ENCODE results near the gene PRDM8. TPM values are rescaled to one million over a fixed set of nuclear protein-coding genes. Genes with fewer than 3 reads are reported as not detected.
A peak's percentile ranks its signal among the peaks of the same experiment; 100 is the strongest.

The PRDM8 gene
- total and polyA plus RNA-seq, 2 of the 4 experiments (the other 2 are of a cell fraction), result 5.7 to 15.8 TPM

DNA sequence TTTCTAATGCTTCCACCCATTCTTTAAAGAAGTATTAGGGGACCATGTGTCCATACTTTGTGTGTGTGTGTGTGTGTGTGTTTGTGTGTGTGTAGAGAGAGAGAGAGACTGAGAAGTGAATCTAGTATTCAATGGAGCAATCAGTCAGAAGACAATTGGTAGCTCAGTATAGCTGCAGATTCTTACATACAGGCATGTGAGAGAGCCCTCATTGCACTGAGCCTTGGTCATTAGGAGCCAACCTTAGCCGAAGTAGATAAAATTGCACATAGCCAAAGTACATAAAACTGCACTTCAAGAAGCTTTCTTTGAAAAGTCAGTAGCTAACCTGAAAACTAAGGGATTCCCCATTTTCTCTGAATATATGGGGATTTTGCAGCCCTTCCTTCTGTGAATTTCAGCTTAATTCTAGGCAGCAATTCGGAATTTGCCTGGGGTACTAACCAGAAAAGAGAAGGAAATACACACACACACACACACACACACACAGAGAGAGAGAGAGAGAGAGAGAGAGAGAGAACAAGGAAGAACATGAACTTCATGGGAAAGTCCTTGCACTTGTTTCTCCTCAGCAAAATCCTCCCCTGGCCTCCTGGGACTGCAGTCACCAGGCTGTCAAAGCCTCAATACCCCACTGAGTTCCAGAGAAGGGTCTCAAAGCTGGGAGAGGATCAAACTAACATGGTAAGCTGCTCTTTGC lies 1.7 kb upstream of the PRDM8 start:
- no peaks in the 10 kb centered on the region for H3K27me3 ChIP-seq (ENCODE audit: control insufficient read depth, insufficient read depth, low read length)
- no peak overlapping the region for H4K5ac ChIP-seq (ENCODE audit: low read depth, low read length)
- H4K8ac ChIP-seq (ENCODE audit: low read depth in 2 of 2, low read length in 2 of 2), result peak overlapping the region in 1 of 2 experiments; percentile 58; a peak in 1 of 4 replicates
- peak overlapping the region; percentile 75 for H3K4me3 ChIP-seq (ENCODE audit: insufficient read depth, low read depth, low read length)
- peak overlapping the region; percentile 37; the same call in 1 of the 2 replicates for H3K9ac ChIP-seq (ENCODE audit: low read depth, low read length)
- peak overlapping the region; percentile 0; the same call in 1 of the 2 replicates for H2AK5ac ChIP-seq (ENCODE audit: low read depth, low read length)
- peak overlapping the region; percentile 48; the same call in 1 of the 2 replicates for H3K56ac ChIP-seq (ENCODE audit: extremely low read depth, insufficient read depth, low read length)
- no CpG with 5 or more reads among the region's 2 CpGs for WGBS, 2 experiments (ENCODE audit: extremely low coverage in 2 of 2, insufficient read length in 1 of 2)
- peak overlapping the region; percentile 80 for H3K23ac ChIP-seq (ENCODE audit: low read depth, low read length)
- peak overlapping the region; percentile 32; the same call in 1 of the 2 replicates for H2BK120ac ChIP-seq (ENCODE audit: low read depth, low read length)
- peaks cover 6% of the 10 kb centered on the region for H3K4me1 ChIP-seq (ENCODE audit: control insufficient read depth, insufficient read depth, low read length)
- peak overlapping the region; percentile 77; the same call in 1 of the 2 replicates for H3K27ac ChIP-seq (ENCODE audit: insufficient read depth, low read length)
- H3K4ac ChIP-seq (ENCODE audit: low read depth, low read length), result peak overlapping the region; percentile 80
- dilution Hi-C loops (cut with HindIII; ENCODE audit: low sequenced_read_pairs, unreplicated experiment), result no loop called here
- DNase-seq (no peak), ATAC-seq (ENCODE audit: low read depth) (no peak)
- peaks cover 14% of the 10 kb centered on the region in 2 experiments for H3K79me1 ChIP-seq (ENCODE audit: low read depth in 1 of 2, low read length in 2 of 2)
- H4K20me1 ChIP-seq (ENCODE audit: insufficient read depth, low read length), result peaks cover 4% of the 10 kb centered on the region; the same call in 1 of the 2 replicates
- 0 out of 2 replicates have a peak, but pooled peaks cover 2% of the 10 kb centered on the region for H3K36me3 ChIP-seq (ENCODE audit: control insufficient read depth, insufficient read depth, low read length)
- no peak for TF ChIP-seq FOS (IDR thresholded peaks at IDR 0.05; ENCODE audit: low read depth, low read length)
- TF ChIP-seq, protein P1, sequence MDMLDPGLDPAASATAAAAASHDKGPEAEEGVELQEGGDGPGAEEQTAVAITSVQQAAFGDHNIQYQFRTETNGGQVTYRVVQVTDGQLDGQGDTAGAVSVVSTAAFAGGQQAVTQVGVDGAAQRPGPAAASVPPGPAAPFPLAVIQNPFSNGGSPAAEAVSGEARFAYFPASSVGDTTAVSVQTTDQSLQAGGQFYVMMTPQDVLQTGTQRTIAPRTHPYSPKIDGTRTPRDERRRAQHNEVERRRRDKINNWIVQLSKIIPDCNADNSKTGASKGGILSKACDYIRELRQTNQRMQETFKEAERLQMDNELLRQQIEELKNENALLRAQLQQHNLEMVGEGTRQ (IDR thresholded peaks at IDR 0.05; ENCODE audit: low read depth, low read length), result no peak
- TF ChIP-seq MXI1 (IDR thresholded peaks at IDR 0.05; ENCODE audit: borderline replicate concordance, low read depth, low read length), result no peak
- no peak for TF ChIP-seq CEBPB (IDR thresholded peaks at IDR 0.05; ENCODE audit: low read depth, low read length)
- TF ChIP-seq CHD1 (IDR thresholded peaks at IDR 0.05; ENCODE audit: low read depth, low read length), result no peak
- H3K14ac ChIP-seq (replicated peaks; ENCODE audit: low read depth, low read length), result peak overlapping the region; percentile 61
- H2BK15ac ChIP-seq (ENCODE audit: low read depth, low read length), result no peak overlapping the region
- peak overlapping the region; percentile 20; the same call in 1 of the 2 replicates for H3K18ac ChIP-seq (ENCODE audit: low read depth, low read length)
- peak overlapping the region; percentile 37 for H3K4me2 ChIP-seq (ENCODE audit: low read depth, low read length)
- no TSS peak for BruUV-seq (replicated peaks)
- 0 out of 2 replicates have a peak, but pooled peaks cover 5% of the 10 kb centered on the region for H3K9me1 ChIP-seq (ENCODE audit: insufficient read depth, low read length)
- intact Hi-C loops (cut with micrococcal nuclease), result no loop called here
- ChIA-PET POLR2A (ENCODE audit: unreplicated experiment) (no interaction called here), CTCF (interaction anchor here (0.6 to 1.4 kb wide), 4 partner anchors 11 to 669 kb away, joined by 3 read pairs; partner anchors contain the start of gene ANTXR2)
- in situ Hi-C loops (cut with MboI; ENCODE audit: low sequenced_read_pairs), result loop anchor here (10.0 kb wide), 1 partner anchor 1251 kb away; no protein-coding TSS in a partner anchor
- no peak overlapping the region for H2BK20ac ChIP-seq (ENCODE audit: low read depth, low read length)
- peak overlapping the region; percentile 4 for H2AFZ ChIP-seq (replicated peaks; ENCODE audit: low read length, poor library complexity)
- no peak overlapping the region for H2AK9ac ChIP-seq (replicated peaks; ENCODE audit: low read depth, low read length, poor library complexity)
- no peak overlapping the region for H4K91ac ChIP-seq (ENCODE audit: insufficient read depth, low read depth, low read length)
- no peak overlapping the region for H2BK5ac ChIP-seq (ENCODE audit: low read depth, low read length, poor library complexity, severe bottlenecking)
- H3K9me3 ChIP-seq (ENCODE audit: control insufficient read depth, insufficient read depth, low read length), result no peaks in the 10 kb centered on the region
